HG03139 (cell line): Measurements from ENCODE around the gene SMYD3.

Source experiments
- ATAC-seq: cut with Tn5 transposase; IDR thresholded peaks from one replicate; pipeline ENCODE4 v1.9.1; 2021; ENCODE audit not compliant: unreplicated experiment

The SMYD3 gene

DNA sequence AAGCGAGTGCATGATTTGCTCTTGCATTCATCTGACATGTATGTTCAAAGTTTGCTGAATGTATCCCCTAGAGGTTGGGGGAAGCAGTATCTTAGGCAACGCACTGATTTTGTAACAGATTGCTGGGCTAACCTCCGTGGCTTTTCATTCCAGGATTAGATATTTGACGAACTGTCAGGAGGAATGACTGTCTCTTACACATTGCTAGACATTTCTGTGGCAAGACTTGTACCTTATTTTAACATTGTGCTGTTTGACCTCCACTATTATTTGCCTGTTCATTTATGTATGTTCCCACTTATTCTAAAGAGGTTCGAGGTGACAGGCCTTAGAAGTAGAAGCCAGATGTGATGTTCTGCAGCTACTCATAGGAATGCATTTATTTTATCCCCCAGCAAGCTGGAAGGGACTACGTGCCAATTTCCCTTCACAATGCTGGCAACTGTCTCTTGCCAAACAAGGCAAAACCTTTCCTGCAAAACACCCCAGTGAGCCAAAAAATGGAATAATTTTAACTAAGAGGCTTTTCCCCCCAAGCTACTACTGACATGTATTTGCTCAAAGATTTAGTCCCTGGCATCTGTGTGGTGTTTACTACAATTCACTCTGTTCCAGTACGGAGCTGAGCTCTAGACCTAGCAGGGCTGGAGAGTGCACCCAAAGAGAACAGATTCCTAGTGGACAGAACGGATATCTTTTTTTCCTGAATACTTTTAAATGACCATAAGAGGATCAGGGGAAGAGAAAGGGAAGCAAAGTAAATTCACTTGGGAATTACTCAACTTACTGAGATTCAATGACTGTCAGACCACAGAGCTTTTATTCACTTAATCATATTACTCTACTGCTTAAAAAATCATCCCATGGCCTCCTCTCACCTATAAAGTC is 646.2 kb downstream of the SMYD3 start:
- ATAC-seq: no peak

DNA sequence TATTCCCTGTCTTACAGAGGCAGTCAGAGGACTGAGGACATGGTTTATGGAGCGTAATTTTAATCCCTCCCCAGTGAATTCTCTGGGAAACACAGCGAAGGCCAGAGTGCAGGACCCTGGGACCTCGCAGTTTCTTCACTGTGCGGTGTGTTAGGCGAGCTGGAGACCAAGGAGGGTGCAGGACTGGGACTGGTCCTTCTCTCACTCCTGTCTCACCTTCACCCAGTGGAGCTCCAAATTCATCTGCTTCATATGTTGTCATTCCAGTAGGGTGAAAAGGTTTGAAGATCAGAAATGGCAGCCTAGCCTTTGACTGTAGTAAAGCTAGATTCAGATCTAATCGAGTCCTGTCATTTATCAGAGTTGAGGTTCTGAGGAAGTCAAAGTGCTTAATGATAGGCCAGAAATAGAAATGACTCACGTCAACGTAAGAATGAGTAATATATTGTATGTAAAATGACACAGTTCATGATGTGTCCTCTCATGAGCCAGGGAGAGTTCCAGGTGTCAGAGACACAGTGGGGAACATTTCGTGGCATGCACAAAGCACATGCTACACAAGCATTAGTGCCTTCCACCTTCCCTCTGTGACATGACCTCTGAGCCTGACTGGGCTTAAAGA is 647.5 kb downstream of the SMYD3 start:
- no peak for ATAC-seq

DNA sequence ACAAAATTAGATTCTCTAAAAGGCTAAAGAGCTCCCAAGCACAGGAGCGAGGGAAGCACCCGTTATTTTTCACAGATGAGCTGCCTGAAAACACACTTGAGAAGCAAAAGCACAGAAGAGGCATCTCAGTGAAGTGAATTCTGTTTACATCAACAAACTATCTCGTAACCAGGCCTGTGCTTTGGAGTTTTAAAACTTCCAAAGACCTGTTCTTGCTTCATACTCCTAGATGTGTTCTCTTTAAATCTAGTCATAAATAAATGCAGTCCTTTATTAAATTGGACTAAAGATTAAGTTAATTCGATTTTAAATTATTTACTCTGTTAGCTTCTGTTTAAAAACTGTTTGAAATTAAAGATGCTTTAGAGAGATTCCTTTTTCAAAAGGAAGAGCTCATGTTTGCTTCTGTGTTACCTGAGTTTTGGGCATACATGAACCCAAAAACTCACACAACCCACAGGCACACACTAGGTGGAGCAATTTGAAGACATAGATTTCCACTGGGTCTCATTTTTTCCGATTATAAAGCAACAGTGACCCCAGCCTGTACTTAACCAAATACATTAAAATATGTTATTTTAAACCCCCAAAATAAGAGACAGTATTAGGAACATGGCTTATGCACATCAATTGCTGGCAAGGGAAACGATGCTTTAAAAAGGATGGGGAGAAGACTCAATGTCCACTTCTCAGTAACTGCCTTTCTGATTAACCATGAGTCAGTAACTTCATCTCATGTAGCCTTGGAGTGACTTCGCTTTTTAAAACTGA is 648.2 kb downstream of the SMYD3 start:
- no peak for ATAC-seq

DNA sequence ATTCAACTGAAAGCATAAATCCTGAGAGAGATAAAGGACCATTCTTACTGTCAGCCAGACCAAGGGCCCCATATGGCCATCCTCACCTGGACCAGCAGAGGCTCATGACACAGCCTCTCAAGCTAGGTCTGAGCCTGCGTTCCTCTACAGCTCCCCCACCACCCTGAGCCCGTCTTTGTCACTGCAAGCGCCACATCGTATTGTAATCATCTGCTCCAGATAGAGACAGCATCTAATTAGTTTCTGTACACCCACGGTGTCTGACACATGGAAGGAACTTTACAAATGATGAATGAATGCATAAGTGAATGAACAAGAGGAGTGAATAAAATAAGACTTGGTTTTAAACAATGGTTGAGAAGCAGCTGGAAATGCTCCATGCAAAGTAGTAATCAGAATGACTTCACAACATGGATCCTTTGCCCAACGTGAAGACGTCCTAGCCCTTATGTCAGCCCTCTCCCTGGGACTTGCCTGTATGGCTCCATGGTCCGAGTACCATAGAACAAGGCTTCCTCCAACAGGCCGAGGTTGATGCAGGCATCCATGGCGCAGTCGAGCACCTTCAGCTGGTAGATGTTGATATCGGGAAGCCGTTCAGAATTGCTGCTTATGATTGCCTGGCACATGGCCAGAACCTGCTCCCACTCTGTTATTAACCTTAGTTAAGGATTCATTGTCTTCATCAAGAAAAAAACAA is 648.9 kb downstream of the SMYD3 start:
- ATAC-seq: no peak

DNA sequence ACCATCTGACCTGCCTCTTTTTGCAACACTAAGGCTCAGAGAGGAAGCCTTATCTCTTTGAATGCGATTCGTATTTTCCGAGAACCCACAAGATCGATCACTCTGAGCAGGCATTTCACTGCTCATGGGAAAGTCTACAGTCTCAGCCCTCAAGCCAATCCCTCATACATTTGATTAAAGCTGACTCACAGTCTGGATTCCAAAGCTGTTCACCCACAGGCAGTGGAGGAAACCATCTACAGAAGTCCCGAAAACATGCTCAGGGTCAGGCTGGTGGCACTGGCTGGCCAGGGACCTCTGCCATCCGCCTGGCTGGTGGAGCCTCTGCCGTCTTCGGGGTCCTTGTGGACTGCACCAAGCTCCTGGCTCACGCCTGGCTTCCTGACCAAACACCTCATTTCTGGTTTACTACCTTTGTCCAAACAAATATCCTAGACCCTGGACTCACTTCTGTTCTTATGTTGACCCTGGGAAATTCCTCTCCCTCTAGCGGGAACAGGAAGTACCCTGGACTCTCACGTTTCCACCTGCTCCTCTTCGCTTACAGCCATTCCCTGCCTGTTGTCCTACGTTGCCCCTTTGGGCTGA is 650.0 kb downstream of the SMYD3 start:
- no peak for ATAC-seq

DNA sequence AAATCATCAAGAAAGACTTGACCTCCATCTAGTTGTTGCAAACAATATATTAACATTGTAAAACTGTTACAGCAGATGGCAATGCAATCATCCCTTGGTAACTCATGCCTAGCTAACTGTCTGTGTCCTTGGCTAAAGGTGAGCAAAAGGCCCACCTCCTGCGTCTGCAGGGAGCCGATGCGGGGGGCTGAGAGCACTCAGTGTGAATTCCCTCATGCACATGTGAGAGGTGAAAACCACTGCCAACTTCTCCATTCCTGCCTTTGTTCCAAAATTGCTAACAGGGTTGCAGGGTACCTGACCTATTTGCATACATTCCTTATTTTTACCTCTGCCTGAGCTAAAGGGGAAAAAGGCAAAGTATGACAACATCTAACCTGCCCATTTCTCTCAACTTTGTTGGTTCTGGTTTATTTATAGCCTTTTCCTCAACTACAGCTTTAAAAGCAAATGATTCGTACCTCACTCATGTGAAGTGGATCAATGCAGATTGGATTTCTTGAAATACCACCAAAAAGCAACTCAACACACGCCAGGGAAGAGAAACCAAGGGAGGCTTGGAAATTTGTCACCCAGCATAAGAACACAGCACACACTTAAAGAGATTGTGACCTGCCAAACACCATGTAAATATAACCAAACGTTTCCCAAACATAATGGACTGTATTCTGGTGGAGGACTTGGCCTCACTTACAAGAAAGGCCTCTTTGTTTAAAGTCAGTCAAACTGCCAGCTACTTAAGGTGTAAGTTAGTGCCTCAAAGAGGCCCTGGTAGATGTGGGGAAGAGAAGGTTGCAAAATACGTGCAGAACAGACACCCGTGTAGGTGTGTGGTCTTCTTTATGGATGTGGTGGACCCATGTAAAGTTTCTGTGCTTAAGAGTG is 651.0 kb downstream of the SMYD3 start:
- no peak for ATAC-seq

DNA sequence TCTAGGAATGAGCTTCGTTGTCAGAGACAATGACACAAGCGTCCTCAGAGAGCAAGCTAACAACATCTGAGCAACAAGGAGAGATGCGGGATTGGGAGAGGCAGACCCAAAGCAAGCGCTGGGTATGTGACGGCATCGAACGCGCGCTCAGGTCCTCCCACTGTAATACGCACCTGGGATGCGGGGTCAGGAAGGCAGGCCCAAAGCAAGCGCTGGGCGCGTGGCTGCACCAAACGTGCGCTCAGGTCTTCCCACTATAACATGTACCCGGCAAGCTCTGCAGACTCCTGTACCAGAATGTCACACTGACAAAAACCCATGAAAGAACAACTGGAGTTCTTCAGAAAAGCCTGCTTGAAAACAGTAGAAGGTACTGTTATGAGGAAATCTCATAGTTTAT is 653.8 kb downstream of the SMYD3 start:
- no peak for ATAC-seq

DNA sequence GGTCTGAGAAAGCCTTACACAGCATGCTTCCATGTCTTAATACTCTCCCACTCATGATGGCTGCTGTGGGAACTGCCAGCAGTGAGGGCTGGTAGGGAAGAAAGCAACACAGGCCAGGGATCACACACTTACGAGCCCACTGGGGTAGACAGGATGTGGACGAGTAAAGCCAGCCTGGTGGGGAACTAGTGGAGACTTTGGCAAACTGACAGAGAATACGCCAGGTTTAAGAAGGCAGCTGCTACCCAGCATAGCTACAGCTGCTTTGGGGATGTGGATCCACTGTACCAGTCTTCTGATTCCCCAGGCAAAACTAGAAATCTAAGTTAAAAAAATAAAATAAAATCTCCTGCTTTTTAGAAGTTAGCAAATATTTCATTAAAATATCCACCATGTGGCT is 664.0 kb downstream of the SMYD3 start:
- no peak for ATAC-seq

DNA sequence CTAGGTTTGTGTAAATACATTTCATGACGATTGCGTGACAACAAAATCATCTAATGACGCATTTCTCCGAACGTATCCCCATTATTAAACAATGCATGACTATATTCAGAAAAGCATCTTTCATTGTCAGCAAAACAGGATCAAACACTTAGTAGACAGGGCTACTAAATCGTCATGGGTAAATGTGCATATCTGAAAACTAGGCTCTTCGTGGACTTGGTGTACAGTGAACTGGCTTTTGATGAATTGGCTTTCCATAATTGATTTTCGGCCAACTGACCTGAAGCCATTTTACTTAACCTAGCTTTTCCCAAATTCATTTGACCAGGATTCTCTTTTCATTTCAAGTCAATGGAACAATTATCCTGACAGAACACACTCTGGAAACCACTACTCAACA is 665.0 kb downstream of the SMYD3 start:
- ATAC-seq: no peak

DNA sequence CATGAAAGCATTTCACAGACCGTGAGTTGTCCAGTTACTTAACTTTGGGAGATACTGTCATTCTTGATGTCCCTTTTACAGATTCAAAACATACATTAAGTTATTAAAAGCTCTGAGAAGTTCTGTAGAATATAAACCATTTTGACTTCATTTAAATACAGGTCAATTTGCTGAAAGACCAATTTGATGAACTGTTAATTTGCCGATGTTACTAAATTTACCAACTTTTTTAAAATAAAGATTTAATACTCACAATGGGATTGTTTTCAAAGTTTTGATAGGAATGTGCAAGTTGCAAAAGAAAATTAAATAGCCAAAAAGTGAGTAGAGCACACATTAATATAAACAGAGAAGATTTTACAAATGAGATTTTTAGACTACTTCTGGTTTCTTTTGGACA is 666.1 kb downstream of the SMYD3 start:
- ATAC-seq: no peak

DNA sequence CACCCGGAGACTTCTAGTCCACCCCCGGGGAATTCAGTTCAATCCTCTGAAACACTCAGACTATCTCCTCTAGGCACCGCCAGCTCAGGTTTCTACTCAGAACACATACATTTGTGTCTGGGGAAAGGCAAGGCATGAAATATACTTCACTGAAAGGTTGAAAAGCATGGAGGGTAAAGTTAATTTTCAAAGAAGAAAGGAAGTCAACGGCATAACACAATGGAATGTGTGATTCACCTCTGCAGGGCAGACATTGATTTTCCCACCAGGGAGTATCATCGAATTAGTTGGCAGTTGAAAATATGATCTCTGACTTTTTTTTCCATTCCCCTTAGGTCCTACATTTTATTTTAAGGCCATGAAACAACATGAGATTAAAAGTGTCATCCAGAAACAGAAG is 669.4 kb downstream of the SMYD3 start:
- ATAC-seq: no peak

DNA sequence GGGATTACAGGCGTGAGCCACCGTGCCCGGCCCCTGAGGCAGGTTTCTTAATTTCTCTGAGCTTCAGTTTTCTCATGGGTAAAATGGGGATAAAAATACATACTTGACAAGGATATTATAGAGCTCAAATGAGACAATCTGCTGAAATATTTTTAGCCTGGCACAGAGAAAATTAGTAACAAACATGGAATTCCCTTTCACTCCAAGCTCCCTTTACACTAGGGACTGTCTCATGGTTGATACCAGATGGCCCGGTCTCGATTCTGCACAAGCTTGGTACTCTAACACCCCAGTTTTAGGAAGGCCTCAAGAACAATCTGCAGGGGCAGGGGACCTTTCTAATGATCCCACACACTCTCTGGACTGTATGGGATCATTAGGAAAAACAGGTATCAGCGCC is 671.7 kb downstream of the SMYD3 start:
- no peak for ATAC-seq

DNA sequence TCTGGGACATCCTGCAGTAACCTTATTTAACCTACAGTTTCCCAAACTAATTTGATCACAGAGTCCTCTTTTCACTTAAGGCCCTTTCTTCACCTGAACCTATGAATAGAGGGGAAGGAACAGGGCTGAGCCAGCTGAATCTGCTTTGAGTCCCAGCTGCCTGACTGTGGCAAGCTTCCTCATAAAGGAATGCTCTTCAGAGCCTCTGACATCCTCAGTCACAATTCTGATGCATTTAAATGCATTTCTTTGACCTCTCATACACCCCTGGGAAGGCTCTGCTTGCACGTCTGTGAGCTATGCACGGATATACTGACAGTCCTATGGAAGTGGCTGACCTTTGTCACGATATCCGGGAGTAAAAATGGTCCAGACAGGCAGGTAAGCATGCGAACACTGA is 673.1 kb downstream of the SMYD3 start:
- no peak for ATAC-seq

DNA sequence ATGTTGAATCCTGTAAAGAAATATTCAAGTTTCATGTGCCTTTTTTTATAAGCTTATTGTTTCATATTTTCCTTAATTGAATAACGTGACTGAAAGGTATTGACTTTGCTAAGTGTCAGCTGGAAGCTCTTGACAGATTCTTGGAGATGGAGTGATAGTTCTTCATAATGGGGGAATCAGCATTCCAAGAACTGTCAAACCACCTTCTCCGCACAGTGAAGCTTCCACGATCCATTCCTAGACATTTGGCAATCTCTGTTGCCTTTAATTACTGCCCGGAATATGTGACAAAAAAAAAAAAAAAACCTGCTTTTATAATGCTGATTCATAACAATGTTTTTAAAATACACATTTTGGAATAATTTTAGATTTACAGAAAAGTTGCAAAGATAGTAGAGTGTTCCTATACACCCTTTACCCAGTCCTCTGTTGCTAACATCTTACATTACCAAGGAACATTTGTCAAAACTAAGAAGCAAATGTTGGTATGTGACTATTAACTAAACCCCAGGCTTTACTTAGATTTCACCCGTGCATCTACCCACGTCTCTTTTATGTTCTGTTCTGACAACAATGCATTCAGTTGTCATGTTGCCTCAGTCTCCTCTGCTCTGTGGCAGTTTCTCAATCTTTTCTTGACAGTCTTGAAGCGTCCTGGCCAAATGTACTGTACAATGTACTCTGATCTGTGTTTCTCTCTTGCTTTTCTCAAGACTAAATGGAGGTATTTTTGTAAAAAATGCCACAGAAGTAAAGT is 674.1 kb downstream of the SMYD3 start:
- no peak for ATAC-seq

DNA sequence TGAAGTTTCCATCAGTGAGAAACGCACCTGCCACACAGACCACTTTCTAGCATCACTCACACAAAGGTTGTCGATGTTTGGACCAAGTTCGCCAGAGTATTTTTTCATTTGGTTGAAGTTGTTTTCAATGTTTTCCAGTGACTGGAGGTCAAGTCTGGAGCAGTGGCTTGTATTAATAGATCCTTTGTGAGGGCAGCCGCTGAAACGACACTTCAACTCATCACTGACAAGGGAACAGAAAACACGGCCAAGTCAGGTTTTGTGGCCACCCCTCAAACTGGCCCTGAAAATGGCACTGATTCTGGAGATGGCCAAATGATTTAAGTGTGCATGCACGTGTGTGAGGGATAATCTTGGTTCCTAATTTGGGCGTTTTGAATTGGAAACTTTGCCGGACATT is 675.6 kb downstream of the SMYD3 start:
- ATAC-seq: no peak

DNA sequence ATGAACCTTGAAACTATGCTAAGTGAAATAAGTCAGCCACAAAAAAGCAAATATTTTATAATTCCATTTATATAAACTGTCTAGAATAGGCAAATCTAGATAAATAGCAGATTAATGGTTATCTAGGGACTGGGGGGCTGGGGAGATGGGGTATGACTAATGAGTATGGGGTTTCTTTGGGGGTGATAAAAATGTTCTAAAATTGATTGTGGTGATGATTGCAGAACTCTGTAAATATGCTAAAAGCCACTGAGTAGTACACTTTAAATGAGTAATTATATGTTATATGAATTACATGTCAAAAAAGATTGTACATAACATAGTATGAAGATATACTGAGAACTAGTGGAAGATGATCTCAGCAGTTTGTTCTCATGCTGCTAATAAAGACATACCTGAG is 677.3 kb downstream of the SMYD3 start:
- ATAC-seq: no peak

DNA sequence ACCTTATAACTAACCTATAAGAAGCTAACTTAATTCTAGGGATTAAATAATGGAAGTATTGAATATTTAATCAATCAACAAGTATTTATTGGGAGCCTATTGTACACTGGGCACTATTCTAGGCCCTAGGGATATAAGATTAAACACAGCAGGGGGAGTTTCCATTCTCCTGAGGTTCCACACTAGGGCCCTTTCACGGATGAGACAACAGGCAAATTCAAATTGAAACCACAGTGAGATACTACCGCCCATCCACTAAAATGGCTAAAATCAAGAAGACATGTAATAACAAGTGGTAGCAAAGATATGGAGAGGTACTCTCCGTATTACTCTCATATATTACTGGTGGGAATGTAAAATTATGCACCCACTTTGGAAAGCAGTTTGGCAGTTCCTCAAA is 677.9 kb downstream of the SMYD3 start:
- no peak for ATAC-seq

DNA sequence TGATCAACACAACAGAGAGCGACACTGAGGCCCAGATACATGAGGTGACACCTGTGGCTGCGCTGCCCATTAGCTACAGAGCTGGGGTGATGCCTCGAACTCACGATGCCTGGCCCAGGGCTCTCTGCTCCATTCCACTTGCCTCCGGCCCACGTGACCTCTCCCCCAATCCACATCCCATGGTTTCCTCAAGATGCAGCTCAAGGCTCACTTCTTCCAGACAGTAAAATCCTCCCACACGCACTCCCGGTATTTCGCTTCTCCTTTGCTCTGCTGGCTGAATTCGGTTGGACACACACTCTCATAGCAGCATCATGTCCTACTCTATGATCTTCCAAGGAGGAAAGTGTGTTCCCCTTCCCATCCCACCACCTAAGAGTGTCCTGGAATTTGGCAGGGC is 679.8 kb downstream of the SMYD3 start:
- ATAC-seq: no peak
